ENCODE data around the gene PTPN12. TPM values are rescaled to one million over a fixed set of nuclear protein-coding genes. Genes with fewer than 3 reads are reported as not detected.
"Not testable (repeated sequence)": the region's sequence is repeated elsewhere in the genome, so short reads cannot be mapped to it uniquely, and the experiment has no call there.

PTPN12 gene
- 17.0 TPM for total RNA-seq

DNA sequence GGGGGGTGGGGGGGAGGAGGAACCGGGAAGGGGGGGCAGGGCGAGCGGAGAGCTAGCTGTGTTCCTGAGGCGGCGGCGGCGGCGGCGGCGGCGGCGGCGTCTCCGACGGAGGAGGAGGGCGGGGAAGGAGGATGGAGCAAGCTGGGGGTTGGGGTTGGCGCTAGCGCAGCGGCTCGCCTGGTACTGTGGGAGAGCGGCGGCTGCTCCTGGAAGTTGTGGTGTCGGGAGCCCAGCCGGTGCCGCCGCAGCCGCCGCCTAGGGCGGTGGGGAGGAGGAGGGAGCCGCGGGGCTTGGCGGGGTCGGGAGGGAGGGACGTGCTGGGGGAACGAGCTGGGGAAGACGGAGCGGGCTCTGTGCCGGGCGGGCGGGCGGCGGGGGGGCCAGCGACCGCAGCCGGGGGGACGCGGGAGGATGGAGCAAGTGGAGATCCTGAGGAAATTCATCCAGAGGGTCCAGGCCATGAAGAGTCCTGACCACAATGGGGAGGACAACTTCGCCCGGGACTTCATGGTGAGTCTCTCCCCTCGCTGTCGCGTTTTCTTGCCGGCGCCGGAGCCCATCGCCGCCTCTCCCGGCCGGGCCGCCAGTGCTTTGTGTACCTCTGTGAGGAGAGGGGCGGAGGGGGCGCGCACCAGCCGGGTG lies at the start of gene PTPN12:
PTPN12 (plus strand) TSS at position 160 of the 642 bp plus-strand sequence; CDS start at position 412, 252 bp downstream.
- DNase-seq (ENCODE audit: low read depth in 2 of 3, low spot score in 2 of 3): peak in 2 of 3 donors; percentile 13 to 64

DNA sequence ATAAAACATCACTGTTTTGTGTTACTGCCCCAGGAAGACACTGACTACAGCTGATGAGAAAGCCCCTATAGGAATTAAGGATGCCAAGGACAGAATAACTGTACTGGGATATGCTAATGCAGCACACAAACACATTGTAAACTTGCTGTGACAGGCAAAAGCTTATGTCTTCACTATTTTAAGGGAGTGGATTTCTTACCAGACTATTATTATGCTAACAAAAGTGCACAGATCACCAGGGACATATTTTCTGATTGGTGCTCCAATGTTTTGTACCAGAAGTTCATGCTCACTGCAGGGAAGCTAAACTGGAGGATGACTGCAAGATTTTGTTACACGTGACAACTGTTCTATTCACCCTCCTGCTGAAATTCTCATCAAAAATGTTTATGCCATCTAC lies 48.1 kb upstream of the PTPN12 start:
- DNase-seq (ENCODE audit: low read depth in 2 of 3, low spot score in 2 of 3): no peak

DNA sequence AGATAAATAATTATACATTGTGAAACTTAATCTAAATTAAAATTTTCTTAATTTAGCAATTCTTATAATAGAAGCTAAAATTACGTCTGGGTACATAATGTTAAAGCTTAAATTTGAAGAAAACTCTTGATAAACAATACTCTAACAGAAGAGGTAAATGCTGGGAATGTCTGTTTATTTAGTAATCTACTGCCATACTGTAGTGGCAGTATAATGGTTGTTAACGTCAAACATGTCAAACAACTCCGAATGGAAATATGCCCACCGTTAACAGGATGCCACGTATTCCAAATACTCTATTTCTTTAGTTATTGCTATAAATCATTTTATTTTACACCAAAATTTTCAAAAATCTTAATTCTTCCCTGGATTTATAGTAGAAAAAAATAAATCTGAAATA lies 40.0 kb upstream of the PTPN12 start:
- no peak for DNase-seq (ENCODE audit: low read depth in 2 of 3, low spot score in 2 of 3)

DNA sequence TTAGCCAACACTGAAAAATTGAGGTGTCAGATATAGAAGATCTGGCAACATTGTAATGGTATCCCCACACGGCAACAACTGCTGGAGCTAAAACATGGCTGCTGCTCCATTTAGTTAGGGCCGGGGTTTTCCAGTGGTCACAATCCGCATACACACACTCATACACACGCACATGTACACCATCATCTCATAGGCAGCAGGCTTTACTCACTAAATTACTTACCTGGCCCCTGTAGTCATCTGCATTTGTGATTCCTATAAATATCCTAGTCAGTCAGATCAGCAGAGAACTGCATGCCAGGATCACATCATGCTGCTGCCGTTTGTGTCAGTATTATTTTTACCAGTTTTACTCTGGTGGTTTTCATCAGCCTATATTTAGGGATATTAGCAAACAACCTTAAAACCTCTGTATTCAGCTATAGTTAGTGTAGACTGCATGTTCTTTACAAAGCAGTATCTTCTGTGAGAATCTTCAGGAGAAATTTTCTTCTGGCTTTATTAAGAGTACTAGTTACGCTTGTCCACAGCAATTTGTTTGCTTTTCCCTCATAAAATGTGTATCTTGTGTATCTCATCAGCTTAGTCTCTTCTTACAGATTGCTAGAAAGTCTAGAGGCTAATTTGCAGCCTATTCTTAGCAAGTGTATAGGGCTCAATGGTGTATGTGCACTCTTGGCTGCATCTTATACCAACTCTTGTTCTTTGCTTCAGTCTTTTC lies 38.3 kb upstream of the PTPN12 start:
- DNase-seq (ENCODE audit: low read depth in 2 of 3, low spot score in 2 of 3): no peak

DNA sequence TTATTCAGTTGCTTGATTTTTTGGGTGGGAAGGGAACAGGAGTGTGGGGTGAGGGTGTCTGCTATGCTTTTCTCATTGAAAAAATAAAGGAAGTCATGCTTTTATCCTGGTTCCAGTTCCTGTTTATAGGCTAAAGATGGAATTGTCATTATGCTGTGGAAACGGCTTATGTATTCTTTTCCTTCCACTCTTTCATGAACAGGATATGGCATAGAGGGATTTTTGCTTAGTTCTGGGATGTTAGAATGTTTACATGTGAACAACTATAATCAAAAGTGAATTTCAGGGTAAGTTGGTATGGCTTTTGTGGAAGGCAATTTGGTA lies 35.9 kb upstream of the PTPN12 start:
- no peak for DNase-seq (ENCODE audit: low read depth in 2 of 3, low spot score in 2 of 3)

DNA sequence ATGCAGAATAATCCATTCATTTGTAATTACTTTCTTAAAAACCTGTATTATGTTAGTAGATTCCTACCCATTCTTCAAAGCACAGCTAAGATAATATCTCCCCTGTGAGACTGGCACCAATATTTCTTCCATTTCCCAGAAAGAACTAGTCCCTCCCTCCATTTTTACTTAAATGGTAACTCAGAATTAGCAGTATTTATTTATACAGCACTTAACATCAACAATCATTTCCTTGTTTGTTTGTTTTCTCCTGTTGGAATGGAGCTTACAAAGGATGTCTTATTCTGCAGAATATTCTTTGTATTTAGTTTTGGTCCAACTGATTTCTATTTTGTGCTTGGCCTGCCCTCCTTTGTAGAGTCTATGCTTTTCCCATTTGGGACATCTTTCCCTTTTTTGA lies 32.1 kb upstream of the PTPN12 start:
- DNase-seq (ENCODE audit: low read depth in 2 of 3, low spot score in 2 of 3): no peak

DNA sequence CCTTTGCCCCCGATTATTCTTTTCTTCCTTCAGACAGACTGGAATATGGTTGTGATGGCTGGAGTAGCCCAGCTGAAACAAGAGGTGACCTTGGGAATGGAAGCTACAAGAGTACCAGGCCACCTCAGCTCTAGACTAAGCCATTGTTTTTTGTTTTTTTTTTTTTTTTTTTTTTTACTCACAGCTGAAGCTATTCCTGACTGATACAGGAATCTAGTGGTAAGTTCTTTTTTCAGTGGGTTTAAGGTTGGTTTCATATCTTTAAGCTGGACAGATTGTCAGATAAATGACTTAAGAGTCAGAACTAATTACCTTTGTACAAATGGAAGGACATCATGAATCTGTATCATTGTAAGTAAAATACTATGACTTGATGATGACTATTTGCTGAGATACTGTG lies 30.2 kb upstream of the PTPN12 start:
- no peak for DNase-seq (ENCODE audit: low read depth in 2 of 3, low spot score in 2 of 3)

DNA sequence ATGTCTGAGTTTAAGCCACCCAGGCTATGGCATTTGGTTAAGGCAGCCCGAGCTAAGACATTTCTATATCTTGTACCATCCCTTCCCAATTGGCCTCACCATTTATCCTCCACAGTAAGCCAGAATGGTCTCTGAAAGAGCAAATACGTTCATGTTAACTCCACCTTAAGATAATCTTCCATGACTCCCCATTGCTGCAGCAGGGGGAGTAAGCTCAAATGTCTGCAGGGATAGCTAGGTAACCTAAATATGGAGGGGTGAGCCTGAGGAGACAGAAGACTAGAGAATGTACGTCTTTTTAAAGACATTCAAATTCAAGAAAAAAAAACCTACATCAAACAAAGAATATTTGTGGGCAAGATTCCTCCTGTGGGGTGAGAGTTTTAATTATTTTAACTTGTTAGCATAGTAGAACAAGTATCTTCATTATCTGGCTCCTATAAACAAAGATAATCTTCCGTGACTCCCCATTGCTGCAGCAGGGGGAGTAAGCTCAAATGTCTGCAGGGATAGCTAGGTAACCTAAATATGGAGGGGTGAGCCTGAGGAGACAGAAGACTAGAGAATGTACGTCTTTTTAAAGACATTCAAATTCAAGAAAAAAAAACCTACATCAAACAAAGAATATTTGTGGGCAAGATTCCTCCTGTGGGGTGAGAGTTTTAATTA lies 24.0 kb upstream of the PTPN12 start:
- not testable (repeated sequence) for DNase-seq (ENCODE audit: low read depth in 2 of 3, low spot score in 2 of 3)

DNA sequence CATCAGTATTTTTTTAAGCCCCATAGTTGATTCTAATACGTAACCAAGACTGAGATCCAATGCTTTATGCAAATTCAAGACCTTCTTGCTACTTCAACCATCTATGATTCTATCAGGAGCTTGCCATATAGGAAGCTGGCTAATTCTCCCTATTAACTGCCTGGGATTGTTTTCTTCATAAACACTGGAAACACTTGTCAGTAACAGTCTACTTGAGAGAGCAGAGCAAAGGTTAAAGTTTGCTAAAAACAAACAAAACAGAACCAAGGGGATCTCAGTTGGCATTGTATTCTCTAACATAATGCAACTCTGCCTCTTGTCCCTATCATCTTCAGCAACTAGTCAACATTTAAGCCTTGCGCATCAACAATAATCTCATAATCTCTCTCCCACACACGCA lies 21.0 kb upstream of the PTPN12 start:
- no peak for DNase-seq (ENCODE audit: low read depth in 2 of 3, low spot score in 2 of 3)

DNA sequence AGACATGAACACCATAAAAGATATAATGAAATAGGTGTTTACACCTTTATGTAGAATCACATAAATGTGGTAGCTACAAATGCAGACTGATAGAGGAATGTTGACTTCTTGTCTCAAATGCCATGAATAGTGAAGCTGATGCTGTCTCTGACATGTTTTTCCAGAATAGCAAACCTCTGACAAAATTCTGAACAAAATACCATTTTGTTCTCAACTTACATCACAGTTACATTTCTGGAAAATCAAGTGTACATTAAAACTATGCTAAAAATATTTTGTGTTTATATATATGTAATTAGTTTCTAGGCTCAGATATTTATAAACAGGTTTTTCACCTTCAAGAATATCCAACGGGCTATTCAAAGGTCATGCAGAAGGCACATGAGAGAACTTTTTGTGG lies 16.8 kb upstream of the PTPN12 start:
- DNase-seq (ENCODE audit: low read depth in 2 of 3, low spot score in 2 of 3): no peak

DNA sequence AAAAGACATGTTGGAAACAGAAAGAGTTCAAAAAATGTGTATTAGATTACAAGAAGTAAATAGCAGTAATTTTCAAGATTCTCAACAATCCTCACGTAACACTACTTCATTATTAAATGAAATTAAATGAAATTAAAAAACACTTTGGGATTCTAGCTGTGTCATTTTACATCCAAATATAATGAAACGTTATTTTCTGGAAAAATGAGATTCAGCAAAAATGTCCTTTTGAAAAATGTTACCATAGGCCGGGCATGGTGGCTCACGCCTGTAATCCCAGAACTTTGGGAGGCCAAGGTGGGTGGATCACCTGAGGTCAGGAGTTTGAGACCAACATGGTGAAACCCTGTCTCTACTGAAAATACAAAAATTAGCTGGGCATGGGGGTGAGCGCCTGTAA lies 15.6 kb upstream of the PTPN12 start:
- DNase-seq (ENCODE audit: low read depth in 2 of 3, low spot score in 2 of 3): not testable (repeated sequence)

DNA sequence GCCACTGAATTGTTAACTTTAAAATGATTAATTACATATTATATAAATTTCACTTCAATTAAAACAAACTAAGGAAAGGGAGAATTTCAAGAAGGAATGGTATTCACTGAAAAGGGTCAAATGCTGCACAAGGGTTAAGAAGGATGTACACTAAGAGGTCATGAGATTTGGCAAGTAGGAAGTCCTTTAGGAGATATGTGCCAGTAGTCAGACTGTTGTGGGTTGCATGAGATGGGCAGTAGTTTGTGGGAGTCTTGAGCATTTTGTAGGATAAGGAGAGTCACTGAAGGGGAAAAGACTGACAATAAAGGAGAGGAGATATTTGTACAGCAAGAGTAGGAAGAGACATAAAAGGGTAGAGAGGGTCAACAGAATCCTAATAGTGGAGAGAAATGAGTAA lies 12.4 kb upstream of the PTPN12 start:
- no peak for DNase-seq (ENCODE audit: low read depth in 2 of 3, low spot score in 2 of 3)

DNA sequence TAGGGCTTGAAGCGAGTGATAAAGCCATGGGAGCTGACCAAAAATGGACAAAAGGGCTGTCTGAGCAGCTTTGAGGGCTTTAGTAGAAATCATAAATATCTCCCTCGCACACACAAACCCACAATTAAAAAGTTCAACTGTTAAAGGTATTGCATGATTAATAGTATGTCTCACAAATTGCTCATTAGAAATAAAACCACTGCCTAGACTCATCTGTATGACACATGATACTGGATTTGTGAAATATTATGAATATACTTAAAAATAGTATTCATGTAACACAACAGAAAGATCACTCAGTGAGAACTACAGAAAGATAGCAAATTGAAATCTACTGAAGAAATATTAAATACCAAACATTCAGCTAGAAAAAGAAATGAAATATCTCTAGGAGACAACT lies 11.9 kb upstream of the PTPN12 start:
- DNase-seq (ENCODE audit: low read depth in 2 of 3, low spot score in 2 of 3): no peak

DNA sequence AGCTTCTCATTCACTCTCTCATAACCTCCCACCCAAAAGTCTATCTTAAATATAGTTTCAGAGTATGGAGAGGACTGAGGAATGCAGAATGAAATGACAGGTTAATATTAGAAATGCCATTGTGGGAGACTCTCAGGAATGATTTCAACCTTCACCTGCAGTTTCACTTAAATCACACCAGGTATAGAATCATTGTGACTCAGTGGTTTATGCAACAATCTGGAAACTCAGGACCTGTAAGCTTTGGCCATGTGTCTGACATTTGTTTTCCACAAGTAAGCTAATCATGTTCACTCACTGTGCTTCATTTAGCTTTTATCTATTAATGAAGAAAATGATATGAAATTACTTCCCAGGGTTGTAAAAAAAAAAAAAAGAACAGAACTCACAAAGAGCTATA lies 8.7 kb upstream of the PTPN12 start:
- DNase-seq (ENCODE audit: low read depth in 2 of 3, low spot score in 2 of 3): no peak

DNA sequence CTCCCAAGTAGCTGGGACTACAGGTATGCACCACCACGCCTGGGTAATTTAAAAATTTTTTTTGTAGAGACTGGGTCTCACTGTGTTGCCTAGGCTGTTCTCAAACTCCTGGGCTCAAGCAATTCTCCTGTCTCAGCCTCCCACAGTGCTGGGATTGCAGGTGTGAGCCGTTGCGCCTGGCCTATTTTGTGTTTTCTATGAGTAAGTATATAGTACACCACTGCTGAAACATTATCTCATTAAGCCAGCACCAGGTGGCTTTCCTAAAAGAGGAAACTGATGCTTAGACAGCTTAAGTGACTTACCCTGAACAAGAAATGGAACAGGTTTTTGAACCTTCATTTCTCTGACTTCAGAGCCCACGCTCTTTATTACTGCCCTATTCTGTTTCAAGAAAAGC lies 7.8 kb upstream of the PTPN12 start:
- DNase-seq (ENCODE audit: low read depth in 2 of 3, low spot score in 2 of 3): no peak

DNA sequence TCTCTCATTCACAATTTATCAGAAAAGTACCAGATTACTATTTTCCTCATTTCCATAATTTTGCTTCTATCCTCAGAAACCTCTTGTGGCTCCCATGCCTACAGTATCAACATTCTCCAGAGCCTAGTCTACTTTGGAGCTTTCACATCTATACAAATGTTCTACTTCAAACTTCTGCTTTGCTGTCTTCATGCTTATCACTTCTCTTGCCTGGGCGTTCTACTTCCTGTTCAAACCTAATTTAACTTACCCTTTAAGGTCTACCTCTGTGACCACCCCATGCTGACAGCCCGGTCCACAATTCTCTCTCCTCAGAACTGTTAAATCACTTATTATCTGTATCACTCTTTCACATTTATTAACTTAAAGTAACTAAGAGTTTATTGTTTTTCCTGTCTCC lies 6.1 kb upstream of the PTPN12 start:
- DNase-seq (ENCODE audit: low read depth in 2 of 3, low spot score in 2 of 3): peak in 2 of 3 donors; percentile 24 to 52

DNA sequence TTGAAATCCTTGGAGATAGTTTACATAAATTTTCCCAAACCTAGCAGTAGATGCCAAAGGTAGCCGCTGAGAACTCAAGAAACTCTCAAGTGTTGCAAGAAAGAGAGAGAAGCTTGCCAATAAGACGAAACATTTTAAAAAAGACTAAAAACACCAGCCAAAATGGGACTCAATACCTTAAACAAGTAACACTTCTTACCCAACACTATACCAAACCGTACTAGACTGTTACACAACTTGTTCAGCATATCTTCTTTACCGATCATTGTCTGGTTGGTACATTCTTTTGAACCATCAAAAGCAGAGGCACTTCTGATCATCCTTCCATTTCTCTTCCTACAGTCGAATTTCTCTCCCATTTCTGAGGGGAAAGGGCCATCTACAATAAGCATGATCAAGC lies 4.8 kb upstream of the PTPN12 start:
- DNase-seq (ENCODE audit: low read depth in 2 of 3, low spot score in 2 of 3): no peak

DNA sequence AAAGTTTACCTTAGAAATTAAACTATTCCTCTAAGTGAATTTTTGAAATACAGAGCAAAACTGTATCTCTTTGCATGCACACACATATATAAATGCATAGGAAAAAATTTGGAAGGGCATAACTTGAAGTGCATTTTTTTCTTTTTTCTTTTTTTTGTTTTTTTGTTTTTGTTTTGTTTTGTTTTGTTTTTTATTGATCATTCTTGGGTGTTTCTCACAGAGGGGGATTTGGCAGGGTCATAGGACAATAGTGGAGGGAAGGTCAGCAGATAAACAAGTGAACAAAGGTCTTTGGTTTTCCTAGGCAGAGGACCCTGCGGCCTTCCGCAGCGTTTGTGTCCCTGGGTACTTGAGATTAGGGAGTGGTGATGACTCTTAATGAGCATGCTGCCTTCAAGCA lies 4.4 kb upstream of the PTPN12 start:
- not testable (repeated sequence) for DNase-seq (ENCODE audit: low read depth in 2 of 3, low spot score in 2 of 3)

DNA sequence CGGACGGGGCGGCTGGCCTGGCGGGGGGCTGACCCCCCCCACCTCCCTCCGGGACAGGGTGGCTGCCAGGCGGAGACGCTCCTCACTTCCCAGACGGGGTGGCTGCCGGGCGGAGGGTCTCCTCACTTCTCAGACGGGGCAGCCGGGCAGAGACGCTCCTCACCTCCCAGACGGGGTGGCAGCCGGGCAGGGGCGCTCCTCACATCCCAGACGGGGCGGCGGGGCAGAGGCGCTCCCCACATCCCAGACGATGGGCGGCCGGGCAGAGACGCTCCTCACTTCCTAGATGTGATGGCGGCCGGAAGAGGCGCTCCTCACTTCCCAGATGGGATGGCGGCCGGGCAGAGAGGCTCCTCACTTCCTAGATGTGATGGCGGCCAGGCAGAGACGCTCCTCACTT lies 3.0 kb upstream of the PTPN12 start:
- not testable (repeated sequence) for DNase-seq (ENCODE audit: low read depth in 2 of 3, low spot score in 2 of 3)

DNA sequence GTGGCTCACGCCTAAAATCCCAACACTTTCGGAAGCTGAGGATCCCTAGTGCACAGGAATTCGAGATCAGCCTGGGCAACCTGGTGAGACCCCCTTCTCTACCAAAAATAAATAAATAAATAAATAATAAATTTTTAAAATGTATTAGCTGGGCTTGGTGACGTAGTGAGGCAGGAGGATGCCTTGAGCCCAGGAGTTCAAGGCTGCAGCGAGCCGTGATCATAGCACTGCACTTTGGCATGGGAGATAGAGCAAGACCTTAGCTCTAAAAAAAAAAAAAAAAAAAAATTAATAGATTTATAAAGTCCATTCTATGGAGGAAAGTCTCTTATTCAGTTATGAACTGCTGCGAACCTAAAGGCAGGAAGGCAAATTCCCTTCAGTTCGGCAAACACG lies 1.1 kb upstream of the PTPN12 start:
- DNase-seq (ENCODE audit: low read depth in 2 of 3, low spot score in 2 of 3): no peak

DNA sequence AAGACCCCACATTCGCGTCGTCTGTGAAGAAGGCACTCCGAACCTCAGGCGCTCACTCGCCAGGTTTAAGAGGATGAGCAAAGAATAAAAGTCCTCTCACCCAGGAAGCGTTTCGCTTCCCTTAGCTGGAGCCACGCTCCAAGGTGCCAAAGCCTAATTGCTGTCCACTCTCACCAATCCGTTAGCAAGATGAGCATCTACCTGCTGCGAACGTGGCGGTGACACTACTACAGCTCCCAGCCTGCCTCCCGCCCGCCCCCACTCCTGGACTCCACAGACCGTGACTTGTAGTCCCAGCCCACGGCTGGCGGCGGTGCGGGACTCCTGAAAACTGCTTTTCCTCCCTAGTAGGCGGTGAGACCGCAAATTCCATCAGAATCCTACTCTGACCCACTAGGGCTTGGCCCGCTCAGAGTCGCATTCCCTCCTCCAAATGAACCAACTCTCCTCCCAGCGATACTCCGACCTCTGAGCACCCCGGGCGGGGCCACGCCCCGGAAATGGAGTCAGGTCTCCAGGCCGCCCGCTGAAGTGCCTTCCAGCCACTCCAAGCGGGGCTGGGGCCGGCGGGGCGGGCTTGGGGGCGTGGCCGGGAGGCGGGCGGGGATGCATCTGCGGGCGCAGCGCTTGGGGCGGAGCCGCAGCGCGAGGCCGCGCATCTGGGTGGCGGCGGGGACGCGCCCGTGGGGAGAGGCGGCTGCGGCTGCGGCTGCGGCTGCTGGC lies 521 bp upstream of the PTPN12 start:
- DNase-seq (ENCODE audit: low read depth in 2 of 3, low spot score in 2 of 3): peak; percentile 85 to 97 (median 94)
